ENCODE measurements around the gene DIP2C. TPM values are rescaled to one million over a fixed set of nuclear protein-coding genes. Genes with fewer than 3 reads are reported as not detected.

The DIP2C gene
- total RNA-seq, 1 donor from 2014 or later, result 18.4 TPM

DNA sequence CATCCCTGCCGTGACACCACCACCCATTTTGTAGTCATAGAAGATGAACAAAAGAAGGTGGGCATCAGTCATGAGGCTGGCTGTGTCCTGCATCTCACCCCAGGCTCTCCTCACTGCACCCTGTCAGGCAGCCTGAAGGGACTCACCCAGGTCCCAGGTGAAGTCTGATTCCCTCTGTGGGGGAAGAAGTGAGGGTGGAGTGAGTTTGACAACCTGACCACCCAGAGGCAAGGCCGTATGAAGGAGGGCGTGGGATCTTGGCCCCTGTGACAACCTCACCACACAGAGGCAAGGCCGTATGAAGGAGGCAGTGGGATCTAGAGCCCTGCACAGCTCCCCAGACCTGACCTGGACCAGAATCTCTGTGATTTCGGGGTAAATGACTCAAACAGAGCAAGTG is 152.5 kb downstream of the DIP2C start:
- no peak for DNase-seq (ENCODE audit: extremely low spot score in 2 of 2)
- Histone ChIP-seq H3K9me3 (no peaks in the 10 kb centered on the region), H3K4me1 (peaks cover 13% of the 10 kb centered on the region), H3K27ac (no peak overlapping the region), H3K4me3 (no peak overlapping the region), H3K27me3 (no peaks in the 10 kb centered on the region), H3K36me3 (no peaks in the 10 kb centered on the region)
- intact Hi-C loops (cut with DNase I), result no loop called here
- no peak for TF ChIP-seq POLR2A (IDR thresholded peaks at IDR 0.05)
- no peak for TF ChIP-seq POLR2AphosphoS5 (IDR thresholded peaks at IDR 0.05; ENCODE audit: insufficient read depth in 1 of 2, low read depth in 1 of 2)
- TF ChIP-seq, protein P1, sequence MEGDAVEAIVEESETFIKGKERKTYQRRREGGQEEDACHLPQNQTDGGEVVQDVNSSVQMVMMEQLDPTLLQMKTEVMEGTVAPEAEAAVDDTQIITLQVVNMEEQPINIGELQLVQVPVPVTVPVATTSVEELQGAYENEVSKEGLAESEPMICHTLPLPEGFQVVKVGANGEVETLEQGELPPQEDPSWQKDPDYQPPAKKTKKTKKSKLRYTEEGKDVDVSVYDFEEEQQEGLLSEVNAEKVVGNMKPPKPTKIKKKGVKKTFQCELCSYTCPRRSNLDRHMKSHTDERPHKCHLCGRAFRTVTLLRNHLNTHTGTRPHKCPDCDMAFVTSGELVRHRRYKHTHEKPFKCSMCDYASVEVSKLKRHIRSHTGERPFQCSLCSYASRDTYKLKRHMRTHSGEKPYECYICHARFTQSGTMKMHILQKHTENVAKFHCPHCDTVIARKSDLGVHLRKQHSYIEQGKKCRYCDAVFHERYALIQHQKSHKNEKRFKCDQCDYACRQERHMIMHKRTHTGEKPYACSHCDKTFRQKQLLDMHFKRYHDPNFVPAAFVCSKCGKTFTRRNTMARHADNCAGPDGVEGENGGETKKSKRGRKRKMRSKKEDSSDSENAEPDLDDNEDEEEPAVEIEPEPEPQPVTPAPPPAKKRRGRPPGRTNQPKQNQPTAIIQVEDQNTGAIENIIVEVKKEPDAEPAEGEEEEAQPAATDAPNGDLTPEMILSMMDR (IDR thresholded peaks at IDR 0.05), result no peak

GRCh38 chr10:536371-536925 is 153.0 kb downstream of the DIP2C start:
- no peaks in the 10 kb centered on the region for H3K9me3 ChIP-seq
- TF ChIP-seq POLR2AphosphoS5 (IDR thresholded peaks at IDR 0.05; ENCODE audit: insufficient read depth in 1 of 2, low read depth in 1 of 2), result no peak

GRCh38 chr10:535952-536351 is 153.5 kb downstream of the DIP2C start:
- H3K4me1 ChIP-seq, result peaks cover 8% of the 10 kb centered on the region
- no peak for TF ChIP-seq POLR2A (IDR thresholded peaks at IDR 0.05)
- TF ChIP-seq POLR2AphosphoS5 (IDR thresholded peaks at IDR 0.05; ENCODE audit: insufficient read depth in 1 of 2, low read depth in 1 of 2), result no peak
- TF ChIP-seq, protein P1 (IDR thresholded peaks at IDR 0.05), result no peak
- H3K4me3 ChIP-seq, result no peak overlapping the region
- DNase-seq (ENCODE audit: extremely low spot score in 2 of 2), result no peak
- no peaks in the 10 kb centered on the region for H3K27me3 ChIP-seq
- no peaks in the 10 kb centered on the region for H3K9me3 ChIP-seq
- no peaks in the 10 kb centered on the region for H3K36me3 ChIP-seq
- intact Hi-C loops (cut with DNase I), result no loop called here
- H3K27ac ChIP-seq, result no peak overlapping the region

More at GRCh38 chr10:536371-536925, 153.0 kb downstream of the DIP2C start:
- intact Hi-C loops (cut with DNase I), result no loop called here
- Histone ChIP-seq H3K4me1 (peaks cover 8% of the 10 kb centered on the region), H3K36me3 (no peaks in the 10 kb centered on the region), H3K27ac (no peak overlapping the region), H3K4me3 (no peak overlapping the region), H3K27me3 (no peaks in the 10 kb centered on the region)
- no peak for DNase-seq (ENCODE audit: extremely low spot score in 2 of 2)

DNA sequence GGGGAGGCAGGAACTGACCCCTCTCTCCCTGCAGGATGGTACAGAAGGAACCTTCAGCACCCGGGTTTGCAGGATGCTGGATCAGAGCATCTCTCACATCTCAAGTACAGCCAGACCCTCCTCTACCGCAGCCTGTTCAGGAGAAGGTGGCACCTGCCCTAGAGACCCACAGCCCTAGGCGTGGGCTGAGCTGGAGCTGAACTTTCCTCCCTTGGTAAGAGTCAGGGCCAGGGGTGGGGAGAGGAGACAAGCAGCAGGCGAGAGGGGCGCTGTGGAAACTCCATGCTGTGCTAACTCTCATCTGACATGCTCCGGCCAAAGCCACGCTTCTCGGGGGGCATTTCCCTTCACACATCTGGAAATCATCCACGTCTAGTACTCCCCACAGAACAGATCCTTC is 154.4 kb downstream of the DIP2C start:
- no peak for DNase-seq (ENCODE audit: extremely low spot score in 2 of 2)
- TF ChIP-seq, protein P1 (IDR thresholded peaks at IDR 0.05), result no peak
- TF ChIP-seq POLR2AphosphoS5 (IDR thresholded peaks at IDR 0.05; ENCODE audit: insufficient read depth in 1 of 2, low read depth in 1 of 2) (no peak), POLR2A (IDR thresholded peaks at IDR 0.05) (no peak)
- H3K27me3 ChIP-seq, result no peaks in the 10 kb centered on the region
- no peaks in the 10 kb centered on the region for H3K9me3 ChIP-seq
- no peak overlapping the region for H3K4me3 ChIP-seq
- intact Hi-C loops (cut with DNase I), result no loop called here
- no peaks in the 10 kb centered on the region for H3K36me3 ChIP-seq
- H3K4me1 ChIP-seq, result peaks cover 8% of the 10 kb centered on the region
- no peak overlapping the region for H3K27ac ChIP-seq

GRCh38 chr10:534047-534566 is 155.4 kb downstream of the DIP2C start:
- no peaks in the 10 kb centered on the region for H3K9me3 ChIP-seq
- no peaks in the 10 kb centered on the region for H3K36me3 ChIP-seq
- DNase-seq (ENCODE audit: extremely low spot score in 2 of 2), result no peak
- H3K4me1 ChIP-seq, result peaks cover 8% of the 10 kb centered on the region
- no peak overlapping the region for H3K4me3 ChIP-seq
- no peak overlapping the region for H3K27ac ChIP-seq
- intact Hi-C loops (cut with DNase I), result no loop called here
- no peaks in the 10 kb centered on the region for H3K27me3 ChIP-seq
- TF ChIP-seq, protein P1 (IDR thresholded peaks at IDR 0.05), result no peak
- no peak for TF ChIP-seq POLR2A (IDR thresholded peaks at IDR 0.05)
- no peak for TF ChIP-seq POLR2AphosphoS5 (IDR thresholded peaks at IDR 0.05; ENCODE audit: insufficient read depth in 1 of 2, low read depth in 1 of 2)
